SU-DHL-6 (cell line): ENCODE results near the gene ALOX5.

Experiments
- CTCF ChIP-seq: fragments of 200-600 bp; sonication (generic); IDR thresholded peaks from one replicate; pipeline ENCODE4 v1.5.1; 2017; ENCODE audit warnings: antibody characterized with exemption, mild to moderate bottlenecking, low read length, moderate library complexity; ENCODE audit not compliant: insufficient read depth, poor library complexity, severe bottlenecking
- EZH2phosphoT487 ChIP-seq: fragments of 200-600 bp; sonication (generic), shearing (Covaris generic); conservative IDR thresholded peaks from 2 replicates; pipeline ENCODE4 v1.6.1; 2018; ENCODE audit warnings: mild to moderate bottlenecking, antibody characterized with exemption, low read length, moderate library complexity, mixed read lengths

GRCh38 chr10:45425621-45426563, 51.9 kb downstream of the ALOX5 start:
- TF ChIP-seq CTCF (no peak), EZH2phosphoT487 (no peak)
